Measurements from ENCODE around the gene MYOT.

- TF ChIP-seq CTCF (IDR thresholded peaks at IDR 0.05; ENCODE audit: low read length) (no peak), EZH2 (optimal IDR thresholded peaks at IDR 0.05; ENCODE audit: low read depth, low read length) (no peak)
Observed at GRCh38 chr5:137826067-137826466, 41.6 kb upstream of the MYOT start.
